SK-N-SH treated with all-trans-retinoic acid at 6 μM for 48 hours (cell line): ENCODE data around the gene RNASE3.
A peak's percentile ranks its signal among the peaks of the same experiment; 100 is the strongest.
"Not testable (repeated sequence)": the region's sequence is repeated elsewhere in the genome, so short reads cannot be mapped to it uniquely, and the experiment has no call there.

Source experiments
- ATAC-seq: fragments of 200-7000 bp; cut with Tn5 transposase; 3 replicates; pipeline ENCODE4 v1.9.1; 2020; ENCODE audit warnings: mild to moderate bottlenecking, moderate library complexity
- ARNTL ChIP-seq: fragments of 450-650 bp; formaldehyde crosslinking; IDR thresholded peaks from 2 replicates; pipeline ENCODE4 v1.5.0; 2020; ENCODE audit warnings: low read depth, mild to moderate bottlenecking, moderate library complexity, borderline replicate concordance
- BACH2 ChIP-seq: fragments of 250-450 bp; sonication (Bioruptor Pico); IDR thresholded peaks from 2 replicates; pipeline ENCODE4 v1.9.0; 2021; ENCODE audit warnings: mild to moderate bottlenecking, borderline replicate concordance
- CREB5 ChIP-seq: fragments of 250-450 bp; sonication (Bioruptor Pico); IDR thresholded peaks from 2 replicates; pipeline ENCODE4 v1.5.1; 2020; ENCODE audit warnings: low read depth, mild to moderate bottlenecking, moderate library complexity
- CSDC2 ChIP-seq: fragments of 250-450 bp; sonication (Bioruptor Pico); IDR thresholded peaks from 2 replicates; pipeline ENCODE4 v1.5.0; 2020; ENCODE audit warnings: mild to moderate bottlenecking, moderate library complexity
- ESRRG ChIP-seq: fragments of 250-450 bp; sonication (Bioruptor Pico); IDR thresholded peaks from 2 replicates; pipeline ENCODE4 v1.6.1; 2021; ENCODE audit warnings: mild to moderate bottlenecking
- GLIS3 ChIP-seq: fragments of 250-450 bp; sonication (Bioruptor Pico); IDR thresholded peaks from 2 replicates; pipeline ENCODE4 v1.5.0; 2020; ENCODE audit warnings: mild to moderate bottlenecking, moderate library complexity
- ISL1 ChIP-seq: fragments of 250-450 bp; sonication (Bioruptor Pico); IDR thresholded peaks from 2 replicates; pipeline ENCODE4 v2.1.2; 2022; ENCODE audit warnings: mild to moderate bottlenecking, moderate library complexity
- OSR1 ChIP-seq: fragments of 250-450 bp; sonication (Bioruptor Pico); IDR thresholded peaks from 2 replicates; pipeline ENCODE4 v1.8.0; 2022; ENCODE audit warnings: moderate library complexity, mild to moderate bottlenecking, inconsistent platforms
- PATZ1 ChIP-seq: fragments of 250-450 bp; sonication (Bioruptor Pico); IDR thresholded peaks from 2 replicates; pipeline ENCODE4 v1.8.0; 2020; ENCODE audit warnings: mild to moderate bottlenecking, moderate library complexity, borderline replicate concordance
- POU6F1 ChIP-seq: fragments of 250-450 bp; sonication (Bioruptor Pico); IDR thresholded peaks from 2 replicates; pipeline ENCODE4 v1.8.0; 2021; ENCODE audit warnings: low read depth, mild to moderate bottlenecking, moderate library complexity, borderline replicate concordance
- PPARA ChIP-seq: fragments of 250-450 bp; sonication (Bioruptor Pico); IDR thresholded peaks from 2 replicates; pipeline ENCODE4 v1.5.0; 2020; ENCODE audit warnings: mild to moderate bottlenecking, borderline replicate concordance
- RARB ChIP-seq: fragments of 250-450 bp; sonication (Bioruptor Pico); IDR thresholded peaks from 2 replicates; pipeline ENCODE4 v1.8.0; 2021; ENCODE audit warnings: mild to moderate bottlenecking, moderate library complexity
- TCF4 ChIP-seq: fragments of 250-450 bp; sonication (Bioruptor Pico); IDR thresholded peaks from 2 replicates; pipeline ENCODE4 v1.8.0; 2021; ENCODE audit warnings: mild to moderate bottlenecking, moderate library complexity, borderline replicate concordance
- TSHZ2 ChIP-seq: fragments of 250-450 bp; sonication (Bioruptor Pico); IDR thresholded peaks from 2 replicates; pipeline ENCODE4 v1.5.0; 2020; ENCODE audit warnings: mild to moderate bottlenecking, moderate library complexity
- ZFP3 ChIP-seq: fragments of 250-450 bp; sonication (Bioruptor Pico); IDR thresholded peaks from 2 replicates; pipeline ENCODE4 v1.5.0; 2020; ENCODE audit warnings: mild to moderate bottlenecking, moderate library complexity
- ZFP30 ChIP-seq: fragments of 450-650 bp; formaldehyde crosslinking; IDR thresholded peaks from 2 replicates; pipeline ENCODE4 v1.5.0; 2022; ENCODE audit warnings: mild to moderate bottlenecking, moderate library complexity
- ZNF565 ChIP-seq: fragments of 450-650 bp; formaldehyde crosslinking; conservative IDR thresholded peaks from 2 replicates; pipeline ENCODE4 v1.5.0; 2020; ENCODE audit warnings: low read depth, mild to moderate bottlenecking, moderate library complexity
- ZNF70 ChIP-seq: fragments of 450-650 bp; formaldehyde crosslinking; IDR thresholded peaks from 2 replicates; pipeline ENCODE4 v1.5.0; 2020; ENCODE audit warnings: mild to moderate bottlenecking, moderate library complexity
- ZNF8 ChIP-seq: fragments of 450-650 bp; formaldehyde crosslinking; IDR thresholded peaks from 2 replicates; pipeline ENCODE4 v1.5.0; 2020; ENCODE audit warnings: mild to moderate bottlenecking, moderate library complexity

Gene RNASE3

GRCh38 chr14:20873370-20874177, 17.6 kb upstream of the RNASE3 start:
- peak; percentile 91 for ATAC-seq
- TF ChIP-seq POU6F1 (CRISPR knock-in tag) = no peak
- TF ChIP-seq ZNF8 = no peak

GRCh38 chr14:20877016-20877415, 14.2 kb upstream of the RNASE3 start:
- TF ChIP-seq ZFP30 (CRISPR knock-in tag) = no peak
- no peak for TF ChIP-seq POU6F1 (CRISPR knock-in tag)
- TF ChIP-seq BACH2 (CRISPR knock-in tag) = no peak
- no peak for TF ChIP-seq CSDC2 (CRISPR knock-in tag)
- no peak for TF ChIP-seq ISL1 (CRISPR knock-in tag)
- no peak for TF ChIP-seq RARB (CRISPR knock-in tag)
- no peak for TF ChIP-seq ZNF8
- no peak for TF ChIP-seq TSHZ2
- TF ChIP-seq ZFP3 = no peak
- TF ChIP-seq ZNF565 (CRISPR knock-in tag) = no peak
- TF ChIP-seq GLIS3 = no peak
- no peak for ATAC-seq

- TF ChIP-seq ZFP30 (CRISPR knock-in tag) (no peak), CREB5 (CRISPR knock-in tag) (no peak), TCF4 (CRISPR knock-in tag) (no peak), ZNF70 (CRISPR knock-in tag) (no peak), OSR1 (CRISPR knock-in tag) (no peak), ZNF8 (no peak), ZFP3 (no peak), ARNTL (CRISPR knock-in tag) (no peak), RARB (CRISPR knock-in tag) (no peak), ESRRG (CRISPR knock-in tag) (no peak), GLIS3 (no peak), PATZ1 (CRISPR knock-in tag) (no peak), POU6F1 (CRISPR knock-in tag) (no peak), PPARA (CRISPR knock-in tag) (no peak)
- no peak for ATAC-seq
Observed at GRCh38 chr14:20878695-20879094, 12.5 kb upstream of the RNASE3 start.

- ATAC-seq = not testable (repeated sequence)
Observed at GRCh38 chr14:20881229-20881628, 10.0 kb upstream of the RNASE3 start.

- ATAC-seq = not testable (repeated sequence)
Observed at GRCh38 chr14:20882787-20883186, 8.4 kb upstream of the RNASE3 start.

GRCh38 chr14:20888411-20888810, 2.8 kb upstream of the RNASE3 start:
- ATAC-seq = not testable (repeated sequence)

GRCh38 chr14:20895322-20895721, 4.1 kb downstream of the RNASE3 start:
- not testable (repeated sequence) for ATAC-seq
